Neural crest cell (in vitro differentiated cells): ENCODE results near the gene TXNDC15. TPM values are rescaled to one million over a fixed set of nuclear protein-coding genes. Genes with fewer than 3 reads are reported as not detected.
A peak's percentile ranks its signal among the peaks of the same experiment; 100 is the strongest.
"Not testable (repeated sequence)": the region's sequence is repeated elsewhere in the genome, so short reads cannot be mapped to it uniquely, and the experiment has no call there.

Experiments used
- DNase-seq: peaks from one replicate; pipeline ENCODE4 v3.0.0; 2021; ENCODE audit warnings: low read depth, mixed read lengths, low spot score
- H3K27ac Mint-ChIP-seq: one replicate; pipeline ENCODE4 v1.8.0; 2021; ENCODE audit warnings: mild to moderate bottlenecking, mixed read lengths; ENCODE audit not compliant: unreplicated experiment
- H3K27me3 Mint-ChIP-seq: 2 replicates; pipeline ENCODE4 v1.8.0; 2021; ENCODE audit warnings: low read depth, mild to moderate bottlenecking, mixed read lengths
- H3K36me3 Mint-ChIP-seq: 2 replicates; pipeline ENCODE4 v1.8.0; 2021; ENCODE audit warnings: low read depth, mild to moderate bottlenecking, mixed read lengths
- H3K4me1 Mint-ChIP-seq: 2 replicates; pipeline ENCODE4 v1.8.0; 2021; ENCODE audit warnings: mixed read lengths
- H3K4me3 Mint-ChIP-seq: one replicate; pipeline ENCODE4 v1.8.0; 2021; ENCODE audit warnings: mild to moderate bottlenecking, mixed read lengths
- H3K9me3 Mint-ChIP-seq: 2 replicates; pipeline ENCODE4 v1.8.0; 2021; ENCODE audit warnings: mixed read lengths
- total RNA-seq: library from RNA; stranded (reverse); gene quantifications from 2 replicates; pipeline ENCODE4 v1.2.1, GENCODE V29; 2021
- TF ChIP-seq, protein P1 (sequence below): fragments of 200-600 bp; sonication (generic); conservative IDR thresholded peaks from 2 replicates; pipeline ENCODE4 v1.5.0; 2021; ENCODE audit warnings: antibody characterized with exemption, mild to moderate bottlenecking

TXNDC15 gene
- total RNA-seq, 1 donor from 2014 or later, result 47.0 TPM

DNA sequence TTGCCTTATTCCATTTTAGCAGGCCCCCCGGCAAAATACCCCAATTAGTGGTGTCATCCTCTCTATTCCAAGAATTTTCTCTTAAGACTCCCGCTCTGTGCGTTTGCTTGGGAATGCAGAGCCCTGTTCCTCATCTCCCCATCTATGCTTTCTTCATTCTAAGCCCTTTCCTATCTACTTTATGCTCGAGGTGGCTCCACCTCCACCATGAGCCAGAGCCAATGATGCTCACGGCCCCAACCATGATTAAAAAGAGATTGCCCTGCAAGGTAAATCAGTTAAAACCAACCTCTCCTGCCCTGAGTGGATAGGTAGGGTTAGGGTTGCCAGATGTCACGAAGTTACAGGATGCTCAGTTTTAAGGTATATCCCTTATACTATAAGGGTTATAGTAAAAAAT, 677 bp upstream of the TXNDC15 start:
- H3K4me1 Mint-ChIP-seq, result peaks cover 25% of the 10 kb centered on the region

DNA sequence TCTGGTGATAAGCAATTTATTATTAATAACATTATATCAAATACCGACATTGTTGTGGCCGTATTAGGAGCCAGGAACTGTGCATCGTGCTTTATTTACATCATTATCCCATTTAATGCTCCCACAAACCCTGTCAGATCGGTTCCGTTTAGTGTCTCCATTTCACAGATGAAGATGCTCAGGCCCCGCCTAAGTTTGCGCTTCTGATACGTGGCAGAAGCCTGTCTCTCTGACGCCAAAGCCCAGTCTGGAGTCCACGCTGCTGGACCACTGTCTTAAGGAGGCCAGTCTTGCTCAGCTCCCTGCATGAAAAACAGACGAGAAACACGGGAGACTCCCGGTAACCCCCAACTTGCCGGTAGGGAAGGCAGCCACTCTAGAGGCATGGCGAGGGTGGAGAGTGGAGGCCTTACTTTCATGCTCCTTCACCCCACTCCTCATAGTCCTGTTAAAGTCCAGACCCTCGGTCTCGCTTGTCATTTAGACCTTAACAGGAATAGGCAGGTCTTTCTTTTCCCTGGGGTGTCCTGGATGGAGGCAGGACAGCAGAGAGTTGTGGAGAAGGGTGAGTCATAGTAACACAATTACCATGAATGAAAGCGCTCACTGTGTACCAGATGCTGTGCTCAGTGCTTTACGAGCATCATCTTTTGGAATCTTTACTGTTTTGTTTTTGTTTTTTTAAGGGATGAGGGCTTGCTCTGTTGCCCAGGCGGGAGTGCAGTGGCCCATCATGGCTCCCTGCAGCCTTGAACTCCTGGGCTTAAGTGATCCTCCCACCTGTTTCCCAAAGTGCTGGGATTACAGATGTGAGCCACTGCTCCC, 872 bp downstream of the TXNDC15 start:
- peaks cover 6% of the 10 kb centered on the region for H3K36me3 Mint-ChIP-seq
- H3K27me3 Mint-ChIP-seq, result no peaks in the 10 kb centered on the region
- peak overlapping the region; percentile 98 for H3K27ac Mint-ChIP-seq
- H3K4me1 Mint-ChIP-seq, result peaks cover 25% of the 10 kb centered on the region
- H3K4me3 Mint-ChIP-seq, result peak overlapping the region; percentile 98
- peak; percentile 19 for DNase-seq
- TF ChIP-seq, protein P1, sequence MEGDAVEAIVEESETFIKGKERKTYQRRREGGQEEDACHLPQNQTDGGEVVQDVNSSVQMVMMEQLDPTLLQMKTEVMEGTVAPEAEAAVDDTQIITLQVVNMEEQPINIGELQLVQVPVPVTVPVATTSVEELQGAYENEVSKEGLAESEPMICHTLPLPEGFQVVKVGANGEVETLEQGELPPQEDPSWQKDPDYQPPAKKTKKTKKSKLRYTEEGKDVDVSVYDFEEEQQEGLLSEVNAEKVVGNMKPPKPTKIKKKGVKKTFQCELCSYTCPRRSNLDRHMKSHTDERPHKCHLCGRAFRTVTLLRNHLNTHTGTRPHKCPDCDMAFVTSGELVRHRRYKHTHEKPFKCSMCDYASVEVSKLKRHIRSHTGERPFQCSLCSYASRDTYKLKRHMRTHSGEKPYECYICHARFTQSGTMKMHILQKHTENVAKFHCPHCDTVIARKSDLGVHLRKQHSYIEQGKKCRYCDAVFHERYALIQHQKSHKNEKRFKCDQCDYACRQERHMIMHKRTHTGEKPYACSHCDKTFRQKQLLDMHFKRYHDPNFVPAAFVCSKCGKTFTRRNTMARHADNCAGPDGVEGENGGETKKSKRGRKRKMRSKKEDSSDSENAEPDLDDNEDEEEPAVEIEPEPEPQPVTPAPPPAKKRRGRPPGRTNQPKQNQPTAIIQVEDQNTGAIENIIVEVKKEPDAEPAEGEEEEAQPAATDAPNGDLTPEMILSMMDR, result no peak
- no peaks in the 10 kb centered on the region for H3K9me3 Mint-ChIP-seq

More for the DNA sequence above, 677 bp upstream of the TXNDC15 start:
- H3K36me3 Mint-ChIP-seq, result peaks cover 6% of the 10 kb centered on the region
- peak overlapping the region; percentile 98 for H3K4me3 Mint-ChIP-seq
- DNase-seq, result no peak
- H3K27me3 Mint-ChIP-seq, result no peaks in the 10 kb centered on the region
- TF ChIP-seq, protein P1, result no peak
- H3K9me3 Mint-ChIP-seq, result no peaks in the 10 kb centered on the region
- no peak overlapping the region for H3K27ac Mint-ChIP-seq

DNA sequence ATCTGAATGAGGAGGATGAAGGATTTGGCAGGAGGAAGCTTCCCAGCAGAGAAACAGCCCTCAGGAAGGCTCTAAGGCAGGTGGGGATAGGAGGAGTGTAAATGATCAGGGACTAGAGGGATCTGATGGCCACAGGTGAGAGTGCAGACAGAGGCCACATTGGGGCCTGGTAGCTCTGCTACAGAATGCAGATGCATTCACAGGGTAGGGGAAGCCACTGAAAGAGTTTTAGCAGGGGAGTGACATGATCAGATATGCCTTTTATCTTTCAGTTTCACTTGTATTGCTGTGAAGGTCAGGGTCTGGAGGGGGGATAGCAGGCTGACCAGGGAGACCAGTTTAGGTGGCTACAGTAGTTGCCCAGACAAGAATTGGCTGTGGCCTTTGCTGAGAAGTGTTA, 3.0 kb downstream of the TXNDC15 start:
- peaks cover 29% of the 10 kb centered on the region for H3K4me1 Mint-ChIP-seq
- peaks cover 8% of the 10 kb centered on the region for H3K36me3 Mint-ChIP-seq
- peak overlapping the region; percentile 27 for H3K4me3 Mint-ChIP-seq
- no peaks in the 10 kb centered on the region for H3K9me3 Mint-ChIP-seq
- TF ChIP-seq, protein P1, result no peak
- DNase-seq, result no peak
- no peak overlapping the region for H3K27ac Mint-ChIP-seq
- no peaks in the 10 kb centered on the region for H3K27me3 Mint-ChIP-seq

DNA sequence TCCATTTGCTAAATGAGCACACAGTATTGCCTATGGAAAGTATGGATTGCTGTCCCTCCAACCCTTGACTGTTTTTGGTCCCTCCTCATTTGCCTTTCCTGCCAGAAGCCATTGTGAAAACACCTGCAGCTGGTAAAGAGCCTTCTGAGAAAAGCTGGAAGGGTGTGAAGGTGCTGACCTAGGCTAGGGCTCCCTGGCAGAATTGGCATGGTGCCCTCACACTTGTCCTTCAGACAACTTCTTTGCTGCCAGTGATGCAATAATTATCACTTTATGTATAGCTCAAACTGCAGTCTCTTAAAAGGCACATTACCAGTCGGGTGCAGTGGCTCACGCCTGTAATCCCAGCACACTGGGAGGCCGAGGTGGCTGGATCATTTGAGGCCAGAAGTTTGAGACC, 4.2 kb downstream of the TXNDC15 start:
- H3K36me3 Mint-ChIP-seq, result peaks cover 8% of the 10 kb centered on the region
- H3K9me3 Mint-ChIP-seq, result no peaks in the 10 kb centered on the region
- H3K27me3 Mint-ChIP-seq, result no peaks in the 10 kb centered on the region
- TF ChIP-seq, protein P1, result no peak
- peaks cover 29% of the 10 kb centered on the region for H3K4me1 Mint-ChIP-seq
- H3K27ac Mint-ChIP-seq, result no peak overlapping the region
- no peak for DNase-seq
- H3K4me3 Mint-ChIP-seq, result peak overlapping the region; percentile 64

DNA sequence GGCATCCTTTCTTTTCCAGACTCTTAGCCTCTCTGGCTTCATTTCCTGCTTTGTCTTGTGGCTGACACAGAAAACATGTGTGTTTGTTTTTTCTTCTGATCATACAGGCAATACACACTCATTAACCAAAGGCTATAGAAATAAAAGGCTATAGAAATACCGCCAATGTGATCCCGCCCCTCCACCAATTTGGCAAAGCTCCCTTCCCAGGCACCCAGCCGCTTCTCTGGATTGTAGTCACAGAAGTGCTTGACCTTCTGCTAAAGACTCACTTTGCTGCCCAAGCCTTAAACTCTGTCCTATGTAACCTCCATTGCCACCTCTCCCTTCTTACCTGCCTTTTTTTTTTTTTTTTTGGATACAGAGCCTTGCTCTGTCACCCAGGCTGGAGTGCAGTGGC, 5.3 kb downstream of the TXNDC15 start:
- Mint-ChIP-seq H3K4me1 (peaks cover 29% of the 10 kb centered on the region), H3K9me3 (no peaks in the 10 kb centered on the region), H3K27me3 (no peaks in the 10 kb centered on the region), H3K36me3 (peaks cover 8% of the 10 kb centered on the region), H3K27ac (no peak overlapping the region), H3K4me3 (peak overlapping the region; percentile 56)
- DNase-seq, result no peak
- TF ChIP-seq, protein P1, result no peak

DNA sequence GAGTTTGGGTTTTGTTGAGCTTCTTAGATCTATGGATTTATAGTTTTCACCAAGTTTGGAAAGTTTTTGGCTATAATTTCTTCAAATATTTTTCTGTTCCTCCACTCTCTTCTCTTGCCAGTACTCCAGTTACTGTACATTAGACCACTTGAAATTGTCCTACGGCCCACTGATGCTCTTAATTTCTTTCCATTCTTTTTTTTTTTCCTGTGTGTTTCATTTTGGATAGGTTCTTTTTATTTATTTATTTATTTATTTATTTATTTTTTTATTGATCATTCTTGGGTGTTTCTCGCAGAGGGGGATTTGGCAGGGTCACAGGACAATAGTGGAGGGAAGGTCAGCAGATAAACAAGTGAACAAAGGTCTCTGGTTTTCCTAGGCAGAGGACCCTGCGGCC, 6.8 kb downstream of the TXNDC15 start:
- H3K4me1 Mint-ChIP-seq, result peaks cover 19% of the 10 kb centered on the region
- H3K4me3 Mint-ChIP-seq, H3K27ac Mint-ChIP-seq, H3K36me3 Mint-ChIP-seq, H3K27me3 Mint-ChIP-seq, H3K9me3 Mint-ChIP-seq, DNase-seq: not testable (repeated sequence)

DNA sequence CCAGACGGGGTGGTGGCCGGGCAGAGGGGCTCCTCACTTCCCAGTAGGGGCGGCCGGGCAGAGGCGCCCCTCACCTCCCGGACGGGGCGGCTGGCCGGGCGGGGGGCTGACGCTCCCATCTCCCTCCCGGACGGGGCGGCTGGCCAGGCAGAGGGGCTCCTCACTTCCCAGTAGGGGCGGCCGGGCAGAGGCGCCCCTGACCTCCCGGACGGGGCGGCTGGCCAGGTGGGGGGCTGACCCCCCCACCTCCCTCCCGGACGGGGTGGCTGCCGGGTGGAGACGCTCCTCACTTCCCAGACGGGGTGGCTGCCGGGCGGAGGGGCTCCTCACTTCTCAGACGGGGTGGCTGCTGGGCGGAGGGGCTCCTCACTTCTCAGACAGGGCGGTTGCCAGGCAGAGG, 7.5 kb downstream of the TXNDC15 start:
- not testable (repeated sequence) for H3K4me3 Mint-ChIP-seq, H3K27ac Mint-ChIP-seq, H3K9me3 Mint-ChIP-seq, H3K36me3 Mint-ChIP-seq, H3K27me3 Mint-ChIP-seq, DNase-seq
- H3K4me1 Mint-ChIP-seq, result peaks cover 12% of the 10 kb centered on the region
